Omental fat pad (tissue), 4 donors: ENCODE measurements around the gene IDS. TPM values are rescaled to one million over a fixed set of nuclear protein-coding genes. Genes with fewer than 3 reads are reported as not detected.
A peak's percentile ranks its signal among the peaks of the same experiment; 100 is the strongest.
"Not testable (repeated sequence)": the region's sequence is repeated elsewhere in the genome, so short reads cannot be mapped to it uniquely, and the experiment has no call there.

Experiments
- ATAC-seq: fragments of 150-250 bp; one replicate; pipeline ENCODE4 v1.9.1; 2016; ENCODE audit warnings: mild to moderate bottlenecking, moderate library complexity; ENCODE audit not compliant: low FRiP score
- DNase-seq: peaks from one replicate; pipeline ENCODE4 v3.0.0-alpha.2; 2019; ENCODE audit warnings: low spot score
- CTCF ChIP-seq, 3 donors: fragments of 450-650 bp; IDR thresholded peaks; one replicate each; pipeline ENCODE4 v1.5.1; 2016 to 2017; ENCODE audit warnings: antibody characterized with exemption in 3 of 3, mild to moderate bottlenecking in 3 of 3, moderate library complexity in 2 of 3
- total RNA-seq, 4 donors: library from RNA; depleted of rRNA; stranded (reverse); fragments of >200 nt; gene quantifications; one replicate each; pipeline ENCODE4 v1.1.0, GENCODE V29; 2016

Gene IDS
- total RNA-seq, 4 donors from 2014 or later = 39.0 to 67.5 (median 56.1) TPM

GRCh38 chrX:149504226-149504914 lies 736 bp downstream of the IDS start:
- ATAC-seq = no peak
- no peak for TF ChIP-seq CTCF (IDR thresholded peaks at IDR 0.05)
- no peak for DNase-seq

- peak; percentile 16 for ATAC-seq
- not testable (repeated sequence) for DNase-seq
Observed at GRCh38 chrX:149503446-149503845, 1.7 kb downstream of the IDS start.

GRCh38 chrX:149502923-149503322 lies 2.2 kb downstream of the IDS start:
- DNase-seq, ATAC-seq: not testable (repeated sequence)

- DNase-seq (no peak), ATAC-seq (no peak)
- no peak for TF ChIP-seq CTCF (IDR thresholded peaks at IDR 0.05)
Observed at GRCh38 chrX:149499766-149500165, 5.3 kb downstream of the IDS start.

GRCh38 chrX:149498767-149499166 lies 6.3 kb downstream of the IDS start:
- TF ChIP-seq CTCF (IDR thresholded peaks at IDR 0.05) = no peak
- ATAC-seq (no peak), DNase-seq (no peak)

GRCh38 chrX:149497626-149498025 lies 7.5 kb downstream of the IDS start:
- no peak for TF ChIP-seq CTCF (IDR thresholded peaks at IDR 0.05)
- ATAC-seq = no peak
- DNase-seq = no peak

- DNase-seq (no peak), ATAC-seq (no peak)
- TF ChIP-seq CTCF (IDR thresholded peaks at IDR 0.05) = no peak
Observed at GRCh38 chrX:149497054-149497453, 8.1 kb downstream of the IDS start.

GRCh38 chrX:149495573-149496071 lies 9.5 kb downstream of the IDS start:
- ATAC-seq (peak; percentile 50), DNase-seq (no peak)
- no peak for TF ChIP-seq CTCF (IDR thresholded peaks at IDR 0.05)
